Superior temporal gyrus (tissue), 1 donor: ENCODE results near the gene ADD1.
A peak's percentile ranks its signal among the peaks of the same experiment; 100 is the strongest.

Experiments used
- DNase-seq: peaks from one replicate; pipeline ENCODE4 v3.0.0-alpha.2; 2016; ENCODE audit errors: extremely low spot score

Gene ADD1

GRCh38 chr4:2859514-2859913, 15.9 kb downstream of the ADD1 start:
- no peak for DNase-seq

DNA sequence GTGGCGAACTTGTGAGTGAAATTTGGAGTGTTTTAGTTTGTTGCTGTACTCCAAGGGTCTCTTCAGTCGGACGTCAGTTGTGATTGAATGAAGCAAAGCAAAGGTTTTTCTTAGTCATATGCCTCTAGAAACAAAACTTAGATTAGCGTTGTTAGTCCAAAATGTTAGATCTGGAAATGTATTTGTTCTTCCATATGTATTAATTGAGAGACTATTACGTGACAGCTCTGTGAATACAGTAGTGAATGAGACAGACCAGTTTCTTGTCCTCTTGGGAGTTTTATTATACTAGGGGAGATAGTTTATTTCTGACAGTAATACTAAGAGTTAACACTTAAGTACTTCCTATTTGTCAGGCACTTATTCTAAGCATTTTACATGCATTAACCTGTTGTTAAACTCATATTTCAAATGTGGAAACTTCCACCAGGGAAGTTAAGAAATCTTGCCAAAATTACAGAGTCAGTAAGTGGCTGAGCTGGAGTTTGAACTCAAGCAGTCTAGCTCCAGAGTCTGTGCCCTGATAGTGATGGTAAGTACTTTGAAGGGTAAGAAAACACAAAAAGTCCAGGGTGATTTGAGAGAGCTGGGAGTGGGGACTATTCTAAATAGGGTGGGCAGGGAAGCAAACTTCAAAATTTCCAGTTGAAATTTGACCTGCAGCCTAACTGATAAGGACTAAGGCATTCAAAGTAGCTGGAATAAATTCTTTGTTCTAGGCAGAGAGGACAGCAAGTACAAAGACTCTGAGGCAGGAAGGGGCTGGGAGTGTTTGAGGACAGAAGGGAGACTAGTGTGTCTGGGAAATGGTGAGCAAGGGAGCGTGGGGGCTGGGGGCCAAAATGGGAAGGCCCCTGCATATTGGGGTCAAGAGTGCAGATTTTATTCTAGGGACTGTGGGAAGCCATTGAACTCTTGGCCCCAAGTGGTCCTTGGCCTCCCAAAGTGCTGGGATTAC, 17.0 kb downstream of the ADD1 start:
- no peak for DNase-seq

GRCh38 chr4:2861631-2862436, 18.2 kb downstream of the ADD1 start:
- no peak for DNase-seq

DNA sequence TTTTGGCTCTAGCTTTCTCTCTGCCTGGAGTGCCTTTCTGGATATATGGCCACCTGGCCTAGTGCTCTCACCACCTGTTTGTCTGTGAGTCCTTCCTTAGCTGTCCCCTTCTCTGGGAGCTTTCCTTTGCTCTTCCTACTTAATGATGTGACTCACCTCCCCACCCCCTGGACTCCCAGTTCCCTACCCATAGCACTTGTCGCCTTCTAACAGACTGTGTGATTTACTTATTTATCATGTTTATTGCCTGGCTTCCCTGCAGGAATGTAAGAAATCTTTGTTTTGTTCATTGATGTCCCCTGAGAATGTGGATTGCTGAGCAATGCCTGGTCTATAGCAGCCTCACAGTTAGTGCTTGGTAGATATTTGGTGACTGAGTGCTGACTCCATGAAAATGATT, 18.9 kb downstream of the ADD1 start:
- DNase-seq: no peak

GRCh38 chr4:2863649-2864048, 20.0 kb downstream of the ADD1 start:
- DNase-seq: no peak

DNA sequence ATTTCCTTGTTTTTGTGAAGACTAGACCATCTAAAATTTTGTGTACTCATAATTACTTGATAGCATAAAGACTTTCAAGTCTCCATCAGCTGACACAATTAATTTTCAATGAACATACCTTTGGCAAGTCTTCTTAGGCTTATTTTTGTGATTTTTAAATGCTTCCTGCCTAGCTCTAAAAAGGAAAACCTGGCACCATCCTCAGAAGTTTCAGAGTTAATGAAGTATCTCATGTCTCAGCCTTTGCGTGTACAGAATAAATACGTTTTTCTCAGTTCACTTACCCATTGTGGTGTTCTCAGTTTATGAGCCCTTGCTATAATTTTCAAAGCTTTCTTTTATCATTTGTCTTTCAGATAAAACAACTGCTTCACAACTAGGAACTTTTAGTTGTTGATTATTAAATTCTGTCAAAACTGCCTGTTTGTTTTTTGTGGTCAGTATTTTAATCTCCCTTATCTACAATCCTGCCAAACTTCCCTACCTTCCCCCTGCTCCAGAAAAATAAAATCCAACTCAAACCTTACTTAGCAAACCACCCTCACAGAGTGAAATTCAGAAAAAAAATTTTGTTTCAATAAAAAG, 21.6 kb downstream of the ADD1 start:
- DNase-seq: no peak

- DNase-seq: no peak
Measured at GRCh38 chr4:2866160-2866861, 22.7 kb downstream of the ADD1 start.

- no peak for DNase-seq
Measured at GRCh38 chr4:2866891-2867290, 23.2 kb downstream of the ADD1 start.

DNA sequence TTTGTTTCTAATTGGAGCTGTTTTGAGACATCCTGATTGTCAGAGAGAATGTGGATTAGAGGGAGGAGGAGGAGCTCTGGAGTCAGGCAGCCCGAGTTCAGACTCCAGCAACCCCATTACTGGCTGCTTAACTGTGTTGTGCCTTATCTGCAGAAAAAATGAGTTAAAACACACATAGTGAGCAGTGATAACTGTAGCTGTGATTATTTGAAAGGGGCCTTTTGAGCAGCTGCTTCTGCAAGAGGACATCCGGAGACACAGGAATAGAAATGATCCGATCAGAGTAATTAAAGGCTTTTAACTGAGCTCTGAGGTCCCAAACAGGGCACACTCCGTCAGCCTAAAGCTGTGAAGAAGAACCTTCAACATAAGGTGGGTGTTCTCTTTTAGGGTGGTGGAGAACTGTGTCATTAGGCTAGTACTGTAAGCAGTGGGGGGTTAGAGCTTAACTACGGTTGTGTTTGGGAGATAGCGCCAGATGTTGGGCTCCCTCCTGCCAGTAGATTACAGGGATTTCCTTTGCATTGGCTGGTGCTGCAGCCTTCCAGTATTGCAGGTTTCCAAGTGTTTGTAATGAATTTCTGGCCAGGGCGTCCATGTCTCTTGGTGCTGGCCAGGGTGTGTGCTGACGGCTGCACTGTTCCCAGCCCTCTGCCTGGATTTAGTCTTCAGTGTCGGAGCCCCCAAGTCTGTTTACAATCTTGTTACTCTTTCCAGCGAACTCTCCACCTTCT, 24.3 kb downstream of the ADD1 start:
- DNase-seq: no peak

DNA sequence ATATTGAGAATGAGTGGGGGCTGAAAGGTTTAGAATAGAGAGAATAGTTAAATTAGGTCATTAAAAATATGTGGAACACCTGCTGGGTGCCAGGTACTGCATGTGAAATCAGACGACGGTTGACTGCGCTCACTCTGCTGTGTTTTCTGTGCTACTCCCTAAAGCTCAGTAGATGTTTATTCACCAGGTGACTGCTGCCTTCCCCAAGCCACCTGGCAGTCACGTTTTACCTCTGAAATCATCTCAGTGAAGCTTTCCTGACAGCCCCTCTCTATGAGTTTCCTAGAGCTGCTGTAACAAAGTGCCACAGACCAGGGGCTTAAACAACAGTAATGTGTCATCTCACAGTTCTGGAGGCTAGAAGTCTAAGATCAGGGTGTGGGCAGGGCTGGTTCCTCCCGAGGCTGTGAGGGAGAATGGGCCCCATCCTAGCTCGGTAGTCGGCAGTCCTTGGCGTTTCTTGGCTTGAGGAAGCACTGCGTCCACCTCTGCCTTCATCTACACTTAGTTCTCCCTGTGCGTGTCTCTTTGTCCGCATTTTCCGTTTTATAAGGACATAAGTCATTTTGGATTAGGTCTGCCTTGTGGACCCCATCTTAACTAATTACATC, 25.3 kb downstream of the ADD1 start:
- no peak for DNase-seq

DNA sequence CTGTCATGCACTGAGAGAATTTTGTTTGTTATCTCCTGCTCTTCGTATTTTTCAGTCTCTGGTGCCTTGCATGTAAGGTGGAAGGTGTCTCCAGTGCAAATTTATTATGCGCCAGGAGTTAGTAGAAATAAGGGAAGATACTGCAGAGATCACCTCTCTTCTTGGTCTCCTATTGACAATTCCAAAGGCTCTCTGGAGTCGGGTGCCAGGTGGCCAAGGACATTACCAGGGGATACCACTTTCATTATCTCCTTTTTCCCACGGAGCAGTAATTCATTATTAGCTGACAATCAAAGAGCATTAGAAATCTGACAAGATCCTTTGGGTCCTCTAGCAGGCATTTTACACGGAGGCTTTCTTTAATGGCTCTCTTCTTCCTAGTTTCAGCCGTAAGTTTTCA, 26.0 kb downstream of the ADD1 start:
- no peak for DNase-seq

DNA sequence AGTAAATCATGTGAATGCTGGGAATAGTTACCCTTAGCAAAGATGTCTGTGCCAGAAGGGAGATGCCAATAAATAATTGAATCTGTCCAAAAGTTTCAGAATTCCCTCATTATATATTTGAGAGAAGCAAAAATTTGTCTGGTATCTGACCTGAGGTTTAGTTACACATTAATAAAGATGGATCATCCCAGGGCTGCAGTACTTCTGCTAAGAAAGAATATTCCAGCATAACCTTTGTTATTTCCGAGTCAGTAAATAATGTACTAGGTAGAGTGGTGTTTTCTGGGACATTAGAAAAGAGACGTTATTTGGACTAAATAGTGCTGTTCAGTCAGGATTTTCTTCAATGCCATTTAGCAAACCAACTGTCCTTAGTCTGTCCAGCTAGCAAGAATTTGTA, 26.4 kb downstream of the ADD1 start:
- no peak for DNase-seq

DNA sequence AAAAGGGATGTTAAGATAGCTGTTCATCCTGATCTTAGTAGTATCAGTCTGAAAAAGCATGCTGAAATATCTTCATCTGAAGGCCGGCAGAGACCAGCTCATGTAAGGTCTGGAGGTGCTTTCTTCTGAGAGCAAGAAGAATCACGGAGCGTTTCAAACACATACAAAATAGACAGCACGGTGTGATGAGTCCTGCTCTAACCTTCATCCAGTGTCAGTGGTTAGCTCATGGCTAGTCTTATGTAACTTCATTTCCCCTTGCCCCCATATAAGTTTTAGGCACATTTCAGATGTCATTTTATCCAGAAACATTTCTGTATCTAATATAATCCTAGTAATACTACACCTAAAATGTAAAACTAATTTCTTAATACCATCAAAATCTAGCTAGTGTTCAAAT, 27.8 kb downstream of the ADD1 start:
- DNase-seq: no peak

DNA sequence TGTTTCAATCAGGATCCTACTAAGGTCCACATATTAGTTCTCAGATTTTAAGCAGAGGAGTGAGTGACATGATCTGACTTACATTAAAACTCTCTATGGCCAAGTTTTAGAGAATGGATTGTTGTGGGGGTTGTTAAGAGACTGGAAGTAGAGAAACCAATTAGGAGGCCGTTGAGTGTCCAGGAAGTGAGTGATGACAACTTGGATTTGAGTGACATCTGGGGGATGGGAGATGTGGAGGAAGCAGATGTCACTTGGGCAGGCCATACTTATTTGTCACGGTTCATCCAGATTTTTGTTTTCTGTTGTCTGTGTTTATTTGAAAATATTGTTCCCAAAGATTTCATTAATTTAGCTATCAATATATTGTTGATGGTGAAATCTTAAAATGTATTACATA, 28.3 kb downstream of the ADD1 start:
- DNase-seq: no peak

GRCh38 chr4:2873329-2873728, 29.7 kb downstream of the ADD1 start:
- DNase-seq: no peak

DNA sequence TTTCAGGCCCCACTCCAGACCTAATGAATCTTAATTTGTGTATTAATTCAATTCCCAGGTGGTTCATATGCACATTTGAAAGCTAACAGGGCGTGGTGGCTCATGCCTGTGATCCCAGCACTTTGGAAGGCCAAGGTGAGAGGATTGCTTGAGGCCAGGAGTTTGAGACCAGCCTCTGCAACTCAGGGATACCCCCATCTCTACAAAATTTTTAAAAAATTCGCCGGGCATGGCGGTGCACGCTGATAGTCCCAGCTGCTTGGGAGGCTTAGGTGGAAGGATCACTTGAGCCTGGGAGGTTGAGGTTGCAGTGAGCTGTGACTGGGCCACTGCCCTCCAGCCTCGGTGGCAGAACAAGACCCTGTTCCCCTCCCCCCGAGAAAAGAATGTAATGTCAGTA, 31.2 kb downstream of the ADD1 start:
- DNase-seq: no peak

DNA sequence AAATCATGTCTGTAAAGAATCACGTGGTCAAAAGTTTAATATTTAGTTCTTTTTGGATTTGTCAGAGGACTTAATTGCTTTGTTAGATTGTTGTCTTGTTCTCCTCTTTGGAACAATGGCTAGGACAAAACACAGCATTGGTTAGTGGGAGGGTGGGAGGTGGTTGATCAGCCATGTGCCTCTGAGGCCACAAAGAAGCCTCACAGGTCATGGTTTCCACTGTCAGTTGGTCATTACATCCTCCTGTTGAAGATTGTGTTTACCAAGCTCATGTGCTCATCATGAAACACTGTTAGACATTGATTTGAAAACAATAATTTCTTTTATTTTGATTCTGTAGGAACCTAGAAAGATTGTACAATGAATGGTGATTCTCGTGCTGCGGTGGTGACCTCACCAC, 31.9 kb downstream of the ADD1 start:
- DNase-seq: peak; percentile 87

DNA sequence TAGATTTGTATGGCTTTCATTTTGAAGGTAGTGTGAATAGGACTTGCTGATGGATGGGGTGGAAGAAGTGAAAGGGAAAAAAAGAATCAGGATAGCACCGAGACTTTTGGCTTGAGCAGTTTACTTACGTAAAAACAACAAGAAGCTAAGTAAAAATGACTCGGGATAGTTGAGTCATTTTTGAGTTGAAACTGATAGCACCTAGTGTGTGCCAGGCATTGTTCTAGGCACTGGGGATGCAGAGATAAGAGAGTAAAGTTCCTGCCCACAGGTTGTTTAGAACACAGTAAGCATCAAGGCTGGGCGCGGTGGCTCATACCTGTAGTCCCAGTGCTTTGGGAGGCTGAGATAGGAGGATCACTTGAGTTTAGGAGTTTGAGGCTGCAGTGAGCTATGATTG, 34.7 kb downstream of the ADD1 start:
- no peak for DNase-seq

GRCh38 chr4:2879026-2879425, 35.4 kb downstream of the ADD1 start:
- DNase-seq: no peak

- no peak for DNase-seq
Measured at GRCh38 chr4:2881431-2881830, 37.8 kb downstream of the ADD1 start.

DNA sequence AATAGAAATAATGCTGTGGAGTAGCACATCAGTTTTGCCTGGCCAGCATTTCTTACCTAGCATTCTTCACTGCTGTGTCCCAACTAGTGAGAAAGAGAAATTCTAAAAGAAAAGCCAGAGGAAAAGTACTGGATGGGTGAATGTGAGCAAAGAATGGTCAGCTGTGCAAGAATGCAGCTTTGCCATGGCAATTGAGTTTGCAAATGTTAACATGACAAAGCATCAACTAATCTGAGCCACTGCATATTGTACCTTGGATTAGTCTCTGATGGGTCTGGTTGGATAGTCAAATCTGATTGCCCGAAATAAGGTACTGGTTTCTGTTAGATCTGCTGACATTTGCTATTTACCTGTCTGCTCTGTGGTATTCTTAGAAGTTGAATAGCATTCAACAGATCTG, 38.7 kb downstream of the ADD1 start:
- no peak for DNase-seq
